NOMO-1 (cell line): ENCODE measurements around the gene FSIP1.

ENCODE experiments used
- DNase-seq, 2 experiments: peaks; one replicate each; lab custom pipeline; 2025; ENCODE audit not compliant: unreplicated experiment in 2 of 2; lab: John Stamatoyannopoulos, UW

Gene FSIP1

DNA sequence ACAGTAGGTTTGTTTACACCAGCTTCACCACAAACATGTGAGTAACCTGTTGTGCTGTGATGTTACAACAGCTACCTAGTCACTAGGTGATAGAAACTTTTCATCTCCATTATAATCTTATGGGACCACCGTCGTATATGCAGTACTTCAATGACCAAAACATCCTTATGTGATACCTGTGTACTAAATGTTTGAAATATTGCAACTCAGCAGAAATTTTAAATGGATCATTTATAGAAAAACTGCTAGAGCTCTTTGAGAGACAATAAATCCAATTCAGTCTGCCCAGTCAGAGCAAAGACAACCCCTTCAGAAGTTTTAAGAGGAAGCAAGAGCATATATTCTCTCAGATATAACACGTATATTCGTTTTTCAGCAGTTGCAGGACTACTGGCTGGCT is 128.3 kb downstream of the FSIP1 start:
- DNase-seq, result no peak

DNA sequence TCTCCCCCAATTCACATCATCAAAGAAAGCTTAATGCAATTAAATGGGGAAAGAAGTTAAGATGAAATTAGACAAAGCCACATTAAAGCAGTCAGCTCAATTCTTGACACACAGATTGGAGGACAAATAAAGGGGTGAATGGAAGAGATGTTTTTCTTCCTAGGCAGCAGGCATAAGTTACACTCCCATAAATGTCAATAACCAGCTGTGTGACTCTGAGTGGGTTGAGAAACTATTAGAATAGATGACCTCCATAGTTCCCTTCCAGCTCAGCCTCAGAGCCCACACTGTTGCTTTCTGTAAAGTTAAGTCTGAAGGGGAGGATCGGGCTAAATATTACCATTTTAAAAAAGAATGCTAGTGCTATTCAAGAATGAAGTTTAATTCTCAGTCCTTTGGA is 130.8 kb downstream of the FSIP1 start:
- no peak for DNase-seq

DNA sequence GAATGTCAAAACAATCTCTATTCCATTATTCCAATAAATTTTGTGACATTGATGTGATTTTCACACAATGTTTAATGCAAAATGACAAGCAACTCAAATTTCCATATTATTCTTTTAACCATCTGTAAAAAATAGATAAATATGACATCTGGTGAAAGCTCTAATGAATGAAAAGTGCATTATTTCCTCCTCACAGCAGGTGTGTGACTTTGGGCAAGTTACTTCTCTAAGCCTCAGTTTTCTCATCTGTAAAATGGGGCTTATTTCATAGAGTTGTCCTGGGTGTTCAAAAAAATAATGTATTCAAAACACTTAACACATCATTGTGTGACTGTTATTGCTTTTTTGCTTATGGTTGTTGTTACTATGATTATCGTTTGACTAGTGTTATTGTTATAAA is 131.3 kb downstream of the FSIP1 start:
- DNase-seq, result no peak

DNA sequence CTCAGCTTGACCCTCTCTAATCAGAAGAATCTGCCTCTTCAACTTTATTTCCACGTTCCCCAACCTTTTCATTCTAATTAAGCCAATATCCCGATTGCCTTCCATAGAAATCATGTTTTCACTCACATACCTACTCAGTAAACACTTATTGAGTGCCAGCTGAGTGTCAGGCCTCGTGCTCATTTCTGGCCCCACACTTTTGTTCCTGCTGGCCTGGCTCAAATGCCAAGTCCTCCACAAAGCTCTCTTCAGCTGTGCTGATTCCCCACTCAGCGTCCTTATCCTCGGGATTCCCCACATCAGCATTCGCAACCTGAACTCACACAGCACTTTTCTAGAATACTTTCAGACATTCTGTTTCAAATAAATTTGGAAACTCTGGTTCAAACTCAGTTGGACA is 132.9 kb downstream of the FSIP1 start:
- DNase-seq, result no peak

DNA sequence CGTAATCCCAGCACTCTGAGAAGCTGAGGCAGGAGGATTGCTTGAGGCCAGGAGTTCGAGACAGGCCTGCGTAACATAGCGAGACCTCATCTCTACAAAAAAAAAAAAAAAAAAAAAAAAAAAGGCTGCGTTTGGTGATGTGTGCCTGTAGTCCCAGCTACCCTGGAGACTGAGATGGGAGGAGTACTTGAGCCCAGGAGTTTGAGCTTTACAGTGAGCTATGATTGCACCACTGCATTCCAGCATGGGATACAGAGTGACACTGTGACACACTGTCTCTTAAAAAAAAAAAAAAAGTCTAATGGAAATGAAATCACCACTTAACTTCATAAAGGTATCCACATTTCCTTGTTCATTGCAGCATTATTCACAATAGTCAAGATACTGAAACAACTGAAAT is 136.2 kb downstream of the FSIP1 start:
- no peak for DNase-seq

DNA sequence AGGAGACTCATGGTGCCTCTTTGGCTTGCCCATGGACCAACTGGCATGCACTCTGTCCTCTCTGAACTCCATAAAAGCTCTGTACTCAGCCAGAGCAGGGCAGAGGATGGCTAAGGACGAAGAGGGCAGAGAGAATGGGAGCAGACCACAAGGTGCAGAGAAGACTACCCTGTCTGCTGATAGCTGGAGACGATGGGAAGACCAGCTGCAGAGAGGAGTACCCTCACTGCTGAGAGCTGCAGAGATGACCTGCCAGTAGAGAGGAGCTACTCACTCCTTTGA is 136.7 kb downstream of the FSIP1 start:
- DNase-seq, result no peak

DNA sequence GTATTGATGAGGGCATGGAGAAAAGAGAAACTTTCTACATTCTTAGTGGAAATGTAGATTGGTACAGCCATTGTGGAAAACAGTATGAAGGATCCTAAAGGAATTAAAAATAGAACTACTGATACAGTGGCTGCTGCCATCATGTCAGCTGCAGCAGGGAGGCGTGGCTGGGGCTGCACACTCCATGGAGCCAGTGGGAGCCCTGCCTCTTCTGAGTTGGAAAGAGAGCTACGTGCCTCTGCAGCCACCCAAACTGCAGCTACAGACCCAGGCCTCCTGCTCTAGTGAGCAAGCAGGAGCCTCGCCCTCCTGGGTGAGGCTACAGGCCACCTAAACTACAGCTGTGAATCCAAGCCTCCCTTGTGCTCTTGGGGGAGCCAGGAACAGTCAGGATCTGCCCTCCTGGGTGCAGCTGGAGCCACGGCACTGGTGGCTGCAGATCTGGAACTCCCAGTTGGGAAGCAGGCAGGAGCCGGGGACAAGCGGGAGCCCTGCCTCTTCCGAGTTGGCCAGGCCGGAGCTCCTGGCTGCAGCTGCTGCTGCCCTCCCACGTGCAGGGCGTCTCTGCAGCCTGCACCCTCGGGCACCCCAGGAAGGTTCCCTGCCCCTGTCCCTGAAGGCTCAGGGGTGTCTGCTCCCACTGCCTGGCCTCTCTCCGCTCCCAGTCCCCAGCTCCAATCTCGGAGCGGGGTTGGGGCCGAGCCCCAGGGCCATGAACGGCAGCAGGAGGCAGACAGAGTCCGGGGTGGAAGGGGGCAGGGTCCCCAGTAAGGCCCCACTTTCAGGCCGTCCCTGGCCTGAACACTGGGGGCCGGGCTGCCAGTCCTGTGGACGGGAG is 137.3 kb downstream of the FSIP1 start:
- DNase-seq, result no peak

DNA sequence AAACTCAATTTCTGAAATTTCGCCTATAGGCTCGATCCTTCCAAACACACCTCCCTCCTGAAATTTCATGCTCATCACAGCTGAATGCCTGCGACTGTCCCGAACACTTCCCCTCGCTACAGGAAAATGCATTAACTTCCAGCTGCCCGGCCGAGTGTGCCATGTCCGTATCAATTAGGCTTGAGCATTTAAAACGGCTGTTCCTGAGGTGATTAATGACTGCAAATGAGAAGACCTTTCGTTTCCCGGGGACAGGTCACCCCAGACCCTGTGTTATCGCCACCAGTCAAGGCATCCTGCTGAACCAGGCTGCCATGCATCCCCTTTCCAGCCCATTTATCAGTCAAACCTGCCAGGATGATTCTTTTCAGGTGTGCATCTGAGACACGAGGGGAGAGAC is 138.5 kb downstream of the FSIP1 start:
- DNase-seq, result no peak

DNA sequence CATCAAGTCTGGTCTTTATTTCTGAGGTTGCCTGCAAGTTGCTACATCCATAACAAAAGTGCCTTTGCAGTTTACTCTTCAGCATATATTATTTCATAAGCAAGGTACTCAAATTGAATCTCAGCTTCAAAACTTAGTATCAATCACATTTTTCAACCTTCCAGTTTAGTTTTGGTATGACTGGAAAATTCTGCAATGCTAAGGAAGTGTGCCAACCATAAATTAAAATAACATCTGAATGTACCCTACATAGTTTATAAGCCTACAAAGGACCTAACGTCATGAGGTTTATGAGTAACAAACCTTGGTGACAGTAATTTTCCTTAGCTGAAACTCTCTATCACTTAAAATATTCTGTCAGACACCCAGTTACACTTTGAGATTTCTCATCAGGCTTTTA is 138.9 kb downstream of the FSIP1 start:
- DNase-seq, result no peak

DNA sequence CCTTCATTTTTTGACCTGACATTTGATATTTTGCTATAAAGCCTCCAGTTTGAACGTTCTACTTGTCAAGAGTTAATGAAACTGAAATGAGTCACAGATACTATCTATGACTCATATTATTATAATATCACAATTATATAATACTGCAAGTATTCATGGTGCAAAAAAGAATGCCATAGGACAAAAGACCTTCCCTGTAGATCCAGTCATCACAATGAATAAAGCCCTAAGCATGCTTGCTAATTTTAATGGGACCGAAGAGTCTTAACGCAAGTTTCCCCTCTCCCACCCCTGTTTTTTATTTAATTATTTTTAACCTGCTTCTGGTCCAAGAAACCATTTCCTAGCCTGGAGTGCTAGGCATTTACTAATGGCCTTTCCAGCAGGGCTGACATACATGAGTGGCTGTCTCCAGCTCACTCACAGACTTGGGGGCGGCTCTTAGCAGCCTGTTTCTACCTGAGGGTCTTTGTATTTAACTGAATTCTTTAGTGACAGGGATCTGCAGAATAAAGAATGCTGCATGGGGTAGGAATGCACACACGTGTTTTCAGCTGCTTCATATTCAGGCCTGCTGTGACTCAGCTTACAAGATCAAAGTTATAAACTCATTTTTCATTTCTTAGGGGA is 140.5 kb downstream of the FSIP1 start:
- DNase-seq, result no peak

DNA sequence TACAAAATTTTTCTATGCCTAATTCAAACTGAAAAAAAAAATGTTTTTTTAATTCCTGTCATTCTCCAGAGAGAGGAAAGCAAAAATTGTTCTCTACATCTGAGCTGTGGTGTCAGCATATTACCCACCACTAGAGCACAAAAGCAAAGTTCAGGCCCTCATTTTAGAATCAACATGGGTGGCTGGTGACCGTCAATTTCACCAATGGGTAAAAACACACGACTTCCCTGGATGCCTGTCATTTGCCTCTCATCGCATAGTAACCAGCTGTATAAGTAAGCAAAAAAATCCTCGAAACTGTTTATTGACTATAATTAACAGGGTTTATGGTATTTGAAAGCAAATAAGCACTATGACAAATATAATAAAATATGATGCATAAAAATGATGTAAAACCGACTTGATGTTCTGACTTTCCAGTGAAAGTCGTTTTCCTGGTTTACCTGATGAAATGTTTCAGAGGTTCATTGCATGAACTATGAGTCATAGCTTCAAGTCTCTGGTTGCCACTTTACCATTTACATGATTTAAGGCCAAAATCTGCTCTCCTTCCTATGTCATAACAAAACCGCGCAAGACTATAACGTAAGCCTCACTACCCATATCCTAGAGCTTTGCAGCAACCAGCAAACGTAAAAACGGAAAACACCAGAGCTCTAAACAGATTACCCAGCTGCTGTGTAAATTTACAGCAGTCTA is 141.3 kb downstream of the FSIP1 start:
- peak; percentile 87 to 95 for DNase-seq

DNA sequence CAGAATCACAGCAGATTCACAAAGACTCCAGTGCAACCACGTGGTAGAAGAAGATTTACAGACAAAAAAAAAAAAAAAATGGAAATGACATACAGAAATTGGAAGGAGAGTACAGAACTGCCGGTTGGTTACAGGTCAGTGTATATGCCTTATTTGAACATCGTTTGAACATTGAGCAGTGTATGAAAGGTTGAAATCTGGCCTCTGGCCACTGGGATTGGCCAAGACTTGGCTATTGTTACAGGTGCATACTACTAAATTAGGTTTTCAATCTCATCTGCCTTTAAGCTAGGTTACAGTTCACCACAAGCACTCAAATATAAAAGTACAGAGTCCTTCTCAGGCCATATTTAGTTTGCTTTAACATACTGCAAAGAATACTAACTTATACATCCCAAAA is 142.0 kb downstream of the FSIP1 start:
- DNase-seq, result no peak

DNA sequence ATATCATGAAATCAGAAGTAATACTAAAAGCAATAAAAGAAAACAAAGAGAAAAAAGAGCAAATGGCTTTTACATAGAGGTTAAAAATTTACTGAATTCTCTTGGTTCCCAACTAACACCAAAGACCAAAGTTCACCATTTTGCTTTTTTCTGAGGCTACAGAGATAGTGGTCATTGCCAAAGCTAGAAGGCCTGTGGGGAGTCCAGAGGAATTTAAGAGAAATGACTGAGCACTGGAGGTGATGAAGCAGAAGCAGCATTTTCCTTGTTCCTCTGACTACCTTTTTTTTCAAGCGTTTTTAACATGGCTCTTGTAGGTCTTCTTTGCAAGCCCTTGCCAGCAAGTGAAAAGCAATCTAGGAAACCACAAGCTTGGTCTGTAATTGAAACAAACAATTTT is 143.6 kb downstream of the FSIP1 start:
- no peak for DNase-seq

DNA sequence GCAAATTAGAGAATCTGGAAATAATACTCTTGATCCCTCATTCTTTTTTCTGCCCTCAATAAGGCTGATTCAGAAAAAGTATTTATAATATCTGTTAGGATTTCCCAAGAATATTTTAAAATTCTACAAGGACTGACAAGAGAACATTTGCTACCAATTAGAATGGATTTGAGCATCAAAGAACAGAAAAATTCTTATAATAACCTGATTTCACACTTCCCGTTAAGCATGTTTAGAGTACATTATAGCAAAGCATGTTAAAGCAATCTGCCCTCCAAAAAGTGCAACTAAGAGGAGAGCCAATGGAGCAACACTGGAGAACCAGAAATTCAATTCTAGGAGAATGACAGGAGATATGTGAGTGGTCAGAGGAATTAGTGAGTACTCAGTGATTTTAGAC is 144.6 kb downstream of the FSIP1 start:
- no peak for DNase-seq

DNA sequence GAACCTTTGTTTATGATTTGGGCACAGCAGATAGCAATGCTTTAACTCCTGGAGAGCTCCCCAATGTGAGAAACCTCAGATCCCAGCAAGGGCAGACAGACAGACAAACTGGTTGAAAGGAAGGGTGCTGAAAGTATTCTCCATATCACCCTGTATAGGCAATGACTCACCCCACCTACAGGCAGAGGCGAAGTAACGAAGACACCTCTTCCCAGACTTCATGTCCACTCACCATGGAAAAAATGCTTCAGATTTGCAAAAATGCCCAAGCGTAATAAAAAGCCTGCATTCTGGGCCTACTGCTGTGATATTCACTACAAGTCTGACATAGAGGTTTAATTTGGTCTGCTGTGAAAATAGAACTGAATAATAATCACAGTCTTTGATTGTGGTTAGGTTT is 151.3 kb downstream of the FSIP1 start:
- no peak for DNase-seq

DNA sequence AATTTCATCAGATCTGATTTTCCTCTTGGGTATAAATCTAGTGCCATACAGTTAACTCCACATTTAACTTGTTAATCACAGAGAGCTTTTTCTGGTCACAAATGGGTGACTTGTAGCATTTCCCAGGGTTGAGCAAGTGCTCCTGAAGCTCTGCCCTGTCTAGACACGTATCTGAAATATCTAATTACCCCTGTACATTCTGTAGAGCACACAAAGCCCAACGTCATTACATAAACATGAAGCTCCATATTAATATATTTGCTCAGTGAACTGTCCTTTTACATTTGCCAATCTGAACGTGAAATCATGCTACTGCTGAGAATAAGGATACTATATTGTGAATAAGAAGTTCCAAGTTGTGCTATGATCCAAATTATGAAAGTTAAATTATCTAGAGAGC is 152.7 kb downstream of the FSIP1 start:
- no peak for DNase-seq

DNA sequence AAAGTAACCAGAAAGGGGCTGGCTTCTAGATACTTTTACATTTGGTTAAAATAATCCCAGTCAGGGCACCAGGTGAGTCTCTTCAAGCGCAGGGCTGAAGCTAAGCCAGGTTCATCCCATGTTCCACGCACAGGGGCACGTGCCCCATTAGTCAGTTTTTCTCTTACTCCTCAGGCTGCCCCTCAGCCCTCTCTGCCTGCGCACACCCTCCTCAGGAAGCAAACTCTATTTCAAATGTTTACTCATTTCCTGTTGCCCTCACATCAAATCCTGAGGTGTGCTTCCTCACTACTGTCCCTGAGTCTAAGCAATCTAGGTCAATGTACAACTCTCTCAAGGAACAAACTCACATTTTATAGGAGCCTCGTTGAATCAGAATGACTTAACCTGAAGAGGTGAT is 153.3 kb downstream of the FSIP1 start:
- peak; percentile 47 to 59 for DNase-seq

DNA sequence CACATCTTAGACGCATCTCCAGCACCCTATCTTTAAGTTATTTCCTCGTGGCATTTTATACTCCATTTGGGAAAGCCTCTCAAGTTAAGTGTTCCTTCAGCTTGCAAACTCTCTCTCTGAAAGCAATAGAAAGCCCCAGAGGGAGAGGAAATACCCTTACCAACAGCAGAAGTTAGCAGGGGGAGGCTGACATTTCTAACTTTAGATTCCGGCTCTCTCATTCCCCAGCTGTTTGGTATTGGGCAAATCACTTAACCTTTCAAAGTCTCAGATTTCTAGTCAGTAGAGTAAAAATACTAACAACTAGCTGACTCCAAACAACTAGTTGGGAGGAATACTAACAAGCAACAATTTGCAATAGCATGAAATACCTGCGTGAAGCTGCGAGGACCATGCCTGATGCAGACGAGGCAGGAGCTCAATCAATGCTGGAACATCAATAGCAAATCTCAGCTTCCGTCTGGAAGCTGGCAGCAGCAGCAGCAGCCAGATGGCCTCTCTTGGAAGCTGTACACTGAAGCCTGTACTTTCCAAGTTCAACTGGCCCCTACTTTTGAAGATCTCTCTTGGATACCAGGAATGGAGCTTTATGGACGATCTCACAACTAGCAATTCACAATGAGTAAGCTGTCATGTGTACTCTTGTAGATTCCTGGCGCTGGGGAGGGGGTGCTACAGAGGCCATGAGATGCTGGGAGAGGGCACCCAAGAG is 153.9 kb downstream of the FSIP1 start:
- no peak for DNase-seq

DNA sequence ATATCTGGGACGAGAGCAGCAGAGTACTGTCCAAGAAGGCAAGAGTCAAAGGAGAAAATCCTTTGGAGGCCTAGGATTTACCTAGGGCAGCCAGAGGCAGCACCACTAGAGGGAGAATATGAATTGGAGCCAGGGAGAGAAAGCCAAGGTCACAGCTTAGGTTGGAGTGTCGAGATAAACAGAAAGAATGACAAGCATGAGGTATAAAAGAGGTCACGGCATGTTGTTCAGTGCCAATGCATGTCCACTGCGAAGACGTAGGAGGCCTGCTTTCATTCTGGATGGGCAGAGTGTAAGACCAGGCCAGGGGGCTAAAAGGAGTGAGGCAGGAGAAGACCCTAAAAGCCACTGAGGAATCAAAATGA is 154.5 kb downstream of the FSIP1 start:
- DNase-seq, result no peak

DNA sequence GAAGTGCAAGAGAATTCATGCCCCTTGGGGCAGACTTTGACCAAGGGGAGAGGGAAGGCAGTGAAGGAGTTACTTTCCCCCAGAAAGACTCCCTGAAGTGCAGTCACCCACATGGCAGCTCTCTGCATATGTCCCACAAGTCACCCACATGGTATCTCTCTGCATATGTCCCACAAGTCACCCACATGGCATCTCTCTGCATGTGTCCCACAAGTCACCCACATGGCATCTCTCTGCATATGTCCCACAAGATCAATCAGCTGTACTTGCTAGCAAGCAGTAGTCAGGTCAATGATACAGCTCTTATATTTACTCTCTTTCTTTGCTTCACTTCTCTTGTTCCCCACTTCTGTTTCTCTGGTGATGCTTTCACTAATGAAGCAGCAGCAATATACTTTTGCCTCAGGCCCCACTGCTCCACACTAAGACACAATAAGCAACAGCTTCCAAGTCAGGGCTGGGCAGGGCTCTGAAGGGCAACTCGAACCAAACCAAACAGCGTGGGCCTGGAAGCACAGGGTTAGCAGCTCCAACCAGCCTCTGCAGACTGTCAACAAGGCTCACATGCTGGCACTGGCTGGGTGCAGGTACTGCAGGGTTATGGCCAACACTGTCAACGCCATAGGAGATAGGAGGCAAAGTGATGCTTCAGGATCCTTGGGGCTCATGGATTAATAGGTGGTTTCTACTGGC is 155.0 kb downstream of the FSIP1 start:
- no peak for DNase-seq

DNA sequence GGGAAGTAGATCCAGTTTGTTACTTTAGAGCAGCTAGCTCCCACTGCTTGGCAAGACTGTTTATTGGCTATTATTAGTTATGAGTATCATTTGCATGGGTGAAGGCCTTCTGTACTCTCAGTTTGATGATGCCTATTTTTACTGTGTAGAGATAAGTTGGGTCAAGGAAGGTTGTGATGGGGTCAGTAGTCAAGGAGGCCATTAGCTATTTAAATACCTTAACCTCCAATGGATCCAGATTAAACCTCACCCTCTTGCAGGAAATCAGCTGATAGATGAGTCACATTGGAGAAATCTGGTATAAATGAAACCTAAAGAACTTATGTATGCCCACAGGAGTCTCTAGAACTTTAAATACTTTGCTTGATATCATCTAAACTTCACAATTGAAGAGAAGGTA is 156.8 kb downstream of the FSIP1 start:
- no peak for DNase-seq
